GM21737 (cell line): ENCODE results near the gene GPX3.

Experiments used
- ATAC-seq: cut with Tn5 transposase; IDR thresholded peaks from one replicate; pipeline ENCODE4 v1.9.1; 2021; ENCODE audit warnings: mild to moderate bottlenecking, moderate library complexity; ENCODE audit not compliant: unreplicated experiment

GPX3 gene

GRCh38 chr5:151008906-151009305, 11.5 kb upstream of the GPX3 start:
- ATAC-seq = no peak

GRCh38 chr5:151012862-151013261, 7.5 kb upstream of the GPX3 start:
- no peak for ATAC-seq

GRCh38 chr5:151014680-151015343, 5.6 kb upstream of the GPX3 start:
- no peak for ATAC-seq

- no peak for ATAC-seq
Measured at GRCh38 chr5:151015974-151016587, 4.3 kb upstream of the GPX3 start.

- no peak for ATAC-seq
Measured at GRCh38 chr5:151016700-151017099, 3.7 kb upstream of the GPX3 start.

- ATAC-seq = no peak
Measured at GRCh38 chr5:151017897-151018296, 2.5 kb upstream of the GPX3 start.

- ATAC-seq = no peak
Measured at GRCh38 chr5:151018846-151019245, 1.5 kb upstream of the GPX3 start.

- no peak for ATAC-seq
Measured at GRCh38 chr5:151019331-151019730, 1.1 kb upstream of the GPX3 start.

- ATAC-seq = no peak
Measured at GRCh38 chr5:151021746-151022145, 1.4 kb downstream of the GPX3 start.

GRCh38 chr5:151022511-151023018, 2.2 kb downstream of the GPX3 start:
- no peak for ATAC-seq

- ATAC-seq = no peak
Measured at GRCh38 chr5:151023047-151023615, 2.7 kb downstream of the GPX3 start.

GRCh38 chr5:151023651-151024050, 3.3 kb downstream of the GPX3 start:
- no peak for ATAC-seq

GRCh38 chr5:151024440-151025249, 4.3 kb downstream of the GPX3 start:
- no peak for ATAC-seq

GRCh38 chr5:151025250-151025606, 4.8 kb downstream of the GPX3 start:
- no peak for ATAC-seq

GRCh38 chr5:151026088-151026487, 5.7 kb downstream of the GPX3 start:
- no peak for ATAC-seq

GRCh38 chr5:151026679-151027078, 6.3 kb downstream of the GPX3 start:
- ATAC-seq = no peak

- ATAC-seq = no peak
Measured at GRCh38 chr5:151027961-151028479, 7.6 kb downstream of the GPX3 start.

- ATAC-seq = no peak
Measured at GRCh38 chr5:151028717-151029116, 8.3 kb downstream of the GPX3 start.

- ATAC-seq = no peak
Measured at GRCh38 chr5:151029179-151030055, 9.0 kb downstream of the GPX3 start.

GRCh38 chr5:151030056-151030336, 9.6 kb downstream of the GPX3 start:
- ATAC-seq = no peak

- ATAC-seq = no peak
Measured at GRCh38 chr5:151030379-151030778, 10.0 kb downstream of the GPX3 start.
